Thoracic aorta (tissue), 2 donors: Measurements from ENCODE around the gene TULP4. TPM values are rescaled to one million over a fixed set of nuclear protein-coding genes. Genes with fewer than 3 reads are reported as not detected.

Experiments
- ATAC-seq: fragments of 150-250 bp; one replicate; pipeline ENCODE4 v1.8.0; 2017; ENCODE audit warnings: low read depth; ENCODE audit not compliant: insufficient number of reproducible peaks, low FRiP score
- DNase-seq: peaks from one replicate; pipeline ENCODE4 v3.0.0-alpha.2; 2020; ENCODE audit warnings: low spot score
- H3K27ac ChIP-seq, 2 donors: fragments of 200-600 bp; sonication (generic); 1 replicate in 1 of 2; 2 replicates in 1 of 2; pipeline ENCODE4 v1.5.1; 2016; ENCODE audit warnings: mild to moderate bottlenecking in 2 of 2, moderate library complexity in 2 of 2
- H3K27me3 ChIP-seq: fragments of 200-600 bp; sonication (generic); replicated peaks from 2 replicates; pipeline ENCODE4 v1.6.0; 2016; ENCODE audit warnings: mild to moderate bottlenecking; ENCODE audit not compliant: insufficient read depth
- H3K36me3 ChIP-seq: fragments of 200-600 bp; sonication (generic); one replicate; pipeline ENCODE4 v1.5.1; 2016
- H3K4me1 ChIP-seq, 2 donors: fragments of 200-600 bp; sonication (generic); 1 replicate in 1 of 2; 2 replicates in 1 of 2; pipeline versions ENCODE4 v1.5.1 to v1.6.0; 2016; ENCODE audit warnings: low read depth in 2 of 2, mild to moderate bottlenecking in 1 of 2; ENCODE audit not compliant: control insufficient read depth in 1 of 2
- H3K4me3 ChIP-seq: fragments of 200-600 bp; sonication (generic); 2 replicates; pipeline ENCODE4 v1.5.1; 2016; ENCODE audit warnings: mild to moderate bottlenecking
- H3K9me3 ChIP-seq: fragments of 200-600 bp; sonication (generic); 2 replicates; pipeline ENCODE4 v1.5.1; 2016
- CTCF ChIP-seq: fragments of 200-600 bp; sonication (generic); IDR thresholded peaks from one replicate; pipeline ENCODE4 v1.5.1; 2019; ENCODE audit warnings: antibody characterized with exemption
- total RNA-seq, 2 donors: library from RNA; depleted of rRNA; stranded (reverse); fragments of >200 nt; gene quantifications; one replicate each; pipeline versions ENCODE4 v1.1.0 to v1.2.3, GENCODE V29; 2016

The TULP4 gene
- total RNA-seq, 2 donors from 2014 or later, result 75.5 to 189 TPM

- TF ChIP-seq CTCF, result no peak
- ATAC-seq (no peak), DNase-seq (no peak)
- Histone ChIP-seq H3K27ac (no peak overlapping the region), H3K4me3 (no peak overlapping the region), H3K9me3 (no peaks in the 10 kb centered on the region), H3K36me3 (peaks cover 16% of the 10 kb centered on the region), H3K4me1 (no peaks in the 10 kb centered on the region), H3K27me3 (no peaks in the 10 kb centered on the region)
Observed at GRCh38 chr6:158496700-158497099, 184.4 kb downstream of the TULP4 start.

GRCh38 chr6:158497620-158498019 is 185.4 kb downstream of the TULP4 start:
- no peak overlapping the region for H3K27ac ChIP-seq
- H3K36me3 ChIP-seq, result peaks cover 16% of the 10 kb centered on the region
- no peak overlapping the region for H3K4me3 ChIP-seq
- no peaks in the 10 kb centered on the region for H3K4me1 ChIP-seq
- no peaks in the 10 kb centered on the region for H3K27me3 ChIP-seq
- ATAC-seq (no peak), DNase-seq (no peak)
- no peaks in the 10 kb centered on the region for H3K9me3 ChIP-seq
- no peak for TF ChIP-seq CTCF

- Histone ChIP-seq H3K4me1 (no peaks in the 10 kb centered on the region), H3K27ac (no peak overlapping the region), H3K27me3 (no peaks in the 10 kb centered on the region), H3K36me3 (peaks cover 16% of the 10 kb centered on the region), H3K4me3 (no peak overlapping the region), H3K9me3 (no peaks in the 10 kb centered on the region)
- TF ChIP-seq CTCF, result no peak
- no peak for DNase-seq
- no peak for ATAC-seq
Observed at GRCh38 chr6:158498362-158498761, 186.1 kb downstream of the TULP4 start.

- TF ChIP-seq CTCF, result no peak
- H3K36me3 ChIP-seq, result peaks cover 16% of the 10 kb centered on the region
Observed at GRCh38 chr6:158499601-158500000, 187.3 kb downstream of the TULP4 start.

GRCh38 chr6:158500016-158500735 is 187.9 kb downstream of the TULP4 start:
- no peaks in the 10 kb centered on the region for H3K9me3 ChIP-seq
- no peak overlapping the region for H3K27ac ChIP-seq
- no peak for TF ChIP-seq CTCF
- H3K4me1 ChIP-seq, result no peaks in the 10 kb centered on the region
- no peak for ATAC-seq
- no peak overlapping the region for H3K4me3 ChIP-seq
- H3K36me3 ChIP-seq, result peaks cover 16% of the 10 kb centered on the region
- no peak for DNase-seq
- H3K27me3 ChIP-seq, result no peaks in the 10 kb centered on the region

More at GRCh38 chr6:158499601-158500000, 187.3 kb downstream of the TULP4 start:
- DNase-seq (no peak), ATAC-seq (no peak)
- no peaks in the 10 kb centered on the region for H3K9me3 ChIP-seq
- no peaks in the 10 kb centered on the region for H3K27me3 ChIP-seq
- H3K4me3 ChIP-seq, result no peak overlapping the region
- no peaks in the 10 kb centered on the region for H3K4me1 ChIP-seq
- no peak overlapping the region for H3K27ac ChIP-seq
